HPDE6-E6E7 (cell line): ENCODE data around the gene TENT4B.
A peak's percentile ranks its signal among the peaks of the same experiment; 100 is the strongest.

ENCODE experiments used
- DNase-seq: peaks from one replicate; pipeline ENCODE4 v3.0.0; 2011; ENCODE audit warnings: missing footprints; ENCODE audit errors: extremely low spot score

Gene TENT4B

GRCh38 chr16:50256604-50257003 is 103.5 kb downstream of the TENT4B start:
- DNase-seq = no peak

- no peak for DNase-seq
These were observed 104.8 kb downstream of the TENT4B start for GRCh38 chr16:50257876-50258275.

DNA sequence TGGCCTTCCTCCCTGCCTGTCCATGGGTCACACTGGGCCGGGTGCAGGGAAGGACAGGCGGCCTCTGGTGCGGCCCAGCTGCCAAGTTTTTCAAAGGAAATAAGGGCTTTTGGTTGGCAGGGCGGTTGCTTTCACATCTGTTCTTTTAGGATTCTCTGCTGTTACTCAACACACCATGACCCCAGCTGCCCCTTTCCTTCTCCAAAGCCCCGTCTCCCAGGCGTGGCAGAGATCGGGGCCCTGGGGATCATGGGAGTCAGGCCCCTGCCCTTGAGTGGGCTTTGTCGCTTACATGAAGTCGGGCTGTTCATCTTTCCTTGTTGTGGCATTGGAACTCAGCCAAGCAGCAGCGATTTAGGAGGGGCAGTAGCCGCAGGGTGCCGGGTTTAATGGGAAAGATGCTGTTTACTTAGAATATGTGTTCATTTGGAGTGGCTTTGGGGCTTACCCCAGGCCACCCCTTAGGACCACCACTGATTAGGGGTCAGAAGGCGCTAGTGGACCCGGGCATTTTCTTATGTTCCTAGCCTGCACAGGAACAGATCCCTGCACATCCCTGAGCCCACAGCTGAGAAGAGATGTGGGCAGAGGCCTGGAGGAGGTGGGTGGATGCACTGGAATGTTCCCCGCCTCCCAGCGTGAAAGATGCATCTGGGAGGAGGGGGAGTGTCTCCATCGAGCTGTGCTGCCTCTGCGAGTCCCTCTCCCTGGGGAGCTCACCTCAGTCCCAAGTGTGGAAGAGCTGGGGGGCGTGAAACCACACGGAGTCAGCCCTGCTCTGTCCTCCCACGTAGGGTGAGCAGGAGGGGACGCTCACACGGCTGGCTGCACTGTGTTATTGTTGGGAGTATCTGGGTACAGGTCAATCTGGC is 106.5 kb downstream of the TENT4B start:
- DNase-seq = no peak

DNA sequence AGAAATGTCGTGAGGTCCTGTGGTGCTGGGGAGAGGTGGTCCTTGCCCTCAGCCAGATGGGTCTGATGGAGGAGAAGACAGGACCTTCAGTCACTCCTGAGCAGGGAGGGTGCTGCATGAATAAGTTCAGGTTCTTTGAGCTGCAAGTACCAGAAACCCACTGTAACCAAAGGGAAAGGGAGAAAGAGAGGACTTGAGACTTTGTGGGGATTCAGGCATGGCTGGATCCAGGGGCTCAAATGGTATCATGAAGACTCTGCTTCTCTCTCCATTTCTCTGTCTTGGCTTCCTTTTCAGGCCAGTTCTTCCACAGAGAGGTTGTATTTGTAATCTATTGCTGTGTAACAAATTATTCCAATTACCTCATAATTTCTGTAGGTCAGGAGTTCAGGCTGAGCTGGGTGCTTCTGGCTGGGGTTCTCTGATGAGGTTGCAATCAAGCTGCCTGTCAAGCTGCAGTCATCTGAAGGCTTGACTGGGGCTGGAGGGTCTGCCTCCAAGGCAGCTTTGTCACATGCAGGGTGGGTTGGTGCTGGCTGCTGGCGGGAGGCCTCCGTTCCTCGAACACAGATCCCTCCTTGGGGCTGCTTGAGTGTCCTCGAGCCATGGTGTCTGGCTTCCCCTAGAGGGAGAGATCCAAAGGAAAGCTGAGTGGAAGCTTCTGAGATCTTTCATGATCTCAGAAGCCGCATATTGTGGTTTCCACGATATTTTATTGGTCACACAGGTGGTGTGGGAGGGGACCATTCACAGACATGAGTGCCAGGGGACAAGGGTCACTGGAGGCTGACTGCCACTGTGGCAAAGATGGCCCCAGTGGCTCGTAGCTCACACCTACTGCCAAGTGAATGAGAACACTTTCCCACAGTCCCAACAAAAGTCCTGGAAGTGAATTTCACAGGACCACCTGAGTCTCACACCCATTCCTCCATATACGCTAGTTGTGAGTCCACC is 107.4 kb downstream of the TENT4B start:
- no peak for DNase-seq

DNA sequence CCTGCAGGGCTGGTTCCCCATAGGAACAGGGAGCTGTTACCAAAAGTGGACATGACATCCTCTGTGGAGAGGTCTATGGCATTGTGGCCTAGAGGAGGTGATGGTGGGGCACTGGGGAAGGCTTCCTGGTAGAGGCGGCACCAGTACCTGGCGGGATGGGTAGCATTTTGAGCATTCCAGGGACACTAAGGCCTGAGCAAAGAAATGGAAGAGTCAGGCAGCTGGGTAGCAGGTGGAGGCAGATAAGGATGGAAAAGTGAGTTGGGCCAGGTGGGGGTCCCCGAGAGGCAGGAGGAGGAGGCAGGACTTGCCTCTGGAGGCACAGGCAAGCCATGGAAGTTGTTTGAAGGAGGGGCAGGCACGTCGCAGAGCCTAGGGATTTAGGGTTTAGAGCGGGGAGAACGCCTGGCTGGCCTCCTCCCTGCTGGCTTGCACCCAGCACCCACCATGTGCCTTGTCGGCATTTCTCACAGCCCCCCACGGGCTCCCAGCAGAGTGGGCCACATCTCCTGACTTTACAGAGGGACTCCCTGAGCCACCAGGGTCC is 108.1 kb downstream of the TENT4B start:
- DNase-seq = no peak

DNA sequence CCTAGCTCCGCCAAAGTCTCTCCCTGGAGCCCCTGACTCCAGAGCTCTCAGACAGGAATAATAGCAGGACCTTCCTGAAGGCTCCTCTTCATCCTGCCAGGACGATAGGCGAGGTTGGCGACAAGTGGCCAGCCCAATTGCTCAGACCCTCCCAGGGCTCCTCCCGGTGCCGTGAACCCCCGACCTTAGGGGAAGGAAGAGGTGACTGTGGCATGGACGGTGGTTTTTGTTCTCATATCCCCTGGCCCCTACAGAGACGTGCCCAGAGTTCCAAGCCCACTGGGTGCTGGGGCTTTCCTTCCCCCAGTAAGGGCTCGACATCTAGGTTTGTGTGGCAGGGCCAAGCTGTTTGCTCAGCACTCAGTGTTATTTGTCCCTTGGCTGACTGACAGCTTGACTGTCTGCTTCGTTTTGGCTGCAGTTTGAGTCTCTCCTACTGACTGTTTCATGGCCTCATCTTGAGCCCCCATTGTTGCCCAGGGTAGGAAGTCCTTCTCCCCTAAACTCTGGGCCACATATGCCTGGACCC is 108.7 kb downstream of the TENT4B start:
- no peak for DNase-seq

DNA sequence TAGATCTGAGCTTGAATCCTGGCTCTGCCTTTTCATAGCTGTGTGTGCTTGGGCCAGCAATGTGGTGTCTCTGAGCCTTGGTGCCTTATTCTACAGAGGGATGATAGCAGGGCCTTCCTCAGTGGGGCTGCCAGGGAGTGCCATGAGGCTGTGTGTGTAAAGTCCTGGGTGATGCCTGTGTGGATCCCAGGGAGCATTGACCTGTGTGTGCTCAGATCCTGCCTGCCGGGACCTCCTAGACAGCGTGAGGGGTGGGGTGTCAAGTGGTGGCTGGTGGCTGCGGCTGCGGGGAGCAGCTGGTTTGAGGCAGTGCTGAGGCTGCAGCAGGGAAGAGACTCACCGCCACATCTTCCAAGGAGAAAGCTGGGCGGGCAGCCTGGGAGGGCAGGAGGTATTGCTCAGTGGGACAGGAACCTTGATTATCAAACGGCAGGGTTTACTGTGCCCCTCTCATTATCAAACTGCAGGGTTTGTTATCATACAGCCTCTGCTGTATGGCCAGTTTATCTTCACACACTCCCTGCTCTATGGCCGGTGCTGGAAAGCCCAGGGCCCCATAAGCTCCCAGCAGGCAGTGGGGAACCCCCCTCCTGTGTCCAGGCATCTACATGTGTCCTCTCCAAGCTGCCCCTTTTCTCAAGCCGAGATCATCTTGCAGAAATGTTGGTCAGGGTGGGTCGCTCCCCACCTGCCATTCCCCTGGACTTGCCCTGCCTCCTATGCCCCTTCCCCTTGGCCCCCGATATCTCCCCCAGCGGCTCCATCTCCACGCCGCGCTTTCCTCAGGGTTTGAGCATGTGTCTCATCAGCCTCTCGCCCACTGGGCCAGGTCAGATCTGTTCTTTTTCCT is 110.2 kb downstream of the TENT4B start:
- no peak for DNase-seq

- DNase-seq = no peak
These were observed 111.1 kb downstream of the TENT4B start for GRCh38 chr16:50263940-50264929.

- no peak for DNase-seq
These were observed 112.2 kb downstream of the TENT4B start for GRCh38 chr16:50265260-50265659.

- DNase-seq = no peak
These were observed 112.7 kb downstream of the TENT4B start for GRCh38 chr16:50265716-50266336.

GRCh38 chr16:50266337-50267091 is 113.4 kb downstream of the TENT4B start, which contains the start of gene ADCY7:
Gene ADCY7 (plus strand): TSS chr16:50266551. CDS start chr16:50288180, 21,629 bp downstream.
- peak; percentile 82 for DNase-seq

DNA sequence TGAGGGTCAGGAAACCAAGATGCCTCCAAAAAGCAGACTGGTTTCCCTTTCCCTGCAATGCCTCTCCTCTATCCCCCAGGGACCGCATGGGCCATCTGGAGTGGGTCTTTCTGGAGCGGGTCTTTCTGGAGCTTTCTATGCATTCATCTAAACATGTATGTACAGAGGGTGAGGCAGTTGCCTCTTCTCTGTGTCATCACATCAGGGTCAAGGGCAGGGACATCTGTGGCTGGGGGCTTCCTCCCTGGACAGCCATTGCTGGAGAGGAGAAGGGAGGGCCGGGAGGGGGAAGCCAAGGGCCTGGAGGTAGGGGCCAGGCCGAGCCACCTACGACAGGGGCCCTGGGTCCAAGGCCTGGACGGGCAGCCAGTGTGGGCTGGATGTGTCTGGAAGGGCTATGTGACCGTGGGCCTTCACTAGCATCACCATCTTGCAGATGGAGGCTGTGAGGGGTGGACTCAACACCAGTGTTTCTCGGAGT is 114.1 kb downstream of the TENT4B start:
- DNase-seq = no peak

GRCh38 chr16:50267651-50268050 is 114.5 kb downstream of the TENT4B start:
- DNase-seq = no peak

GRCh38 chr16:50268352-50268751 is 115.2 kb downstream of the TENT4B start:
- no peak for DNase-seq

- DNase-seq = no peak
These were observed 116.1 kb downstream of the TENT4B start for GRCh38 chr16:50269061-50269705.

DNA sequence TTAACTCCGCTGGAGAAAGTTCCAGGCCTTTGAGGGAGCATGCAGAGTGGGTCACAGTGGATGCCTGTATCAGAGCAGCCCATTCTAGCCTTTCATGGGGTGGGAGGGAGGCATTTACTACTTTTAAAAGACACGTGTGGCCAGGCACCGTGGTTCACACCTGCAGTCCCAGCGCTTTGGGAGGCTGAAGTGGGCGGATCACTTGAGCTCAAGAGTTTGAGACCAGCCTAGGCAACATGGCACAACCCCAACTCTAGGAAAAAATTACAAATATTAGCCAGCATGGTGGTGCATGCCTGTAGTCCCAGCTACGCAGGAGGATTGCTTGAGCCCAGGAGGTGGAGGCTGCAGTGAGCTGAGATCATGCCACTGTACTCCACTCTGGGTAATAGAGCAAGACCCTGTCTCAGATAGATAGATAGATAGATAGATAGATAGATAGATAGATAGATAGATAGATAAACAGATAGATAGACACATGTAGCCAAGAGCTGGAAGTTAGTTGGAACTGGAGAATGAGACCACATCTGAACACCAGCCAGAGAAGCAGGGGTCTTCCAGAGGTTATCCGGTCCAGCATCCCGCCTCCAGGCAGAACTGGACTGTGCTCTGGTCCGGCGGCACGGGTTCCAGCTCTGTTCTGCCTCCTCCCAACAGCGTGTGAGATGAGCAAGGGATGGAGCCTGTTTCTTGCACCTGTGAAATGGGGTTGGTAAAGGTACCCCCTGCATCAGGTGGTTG is 116.8 kb downstream of the TENT4B start:
- DNase-seq = no peak

DNA sequence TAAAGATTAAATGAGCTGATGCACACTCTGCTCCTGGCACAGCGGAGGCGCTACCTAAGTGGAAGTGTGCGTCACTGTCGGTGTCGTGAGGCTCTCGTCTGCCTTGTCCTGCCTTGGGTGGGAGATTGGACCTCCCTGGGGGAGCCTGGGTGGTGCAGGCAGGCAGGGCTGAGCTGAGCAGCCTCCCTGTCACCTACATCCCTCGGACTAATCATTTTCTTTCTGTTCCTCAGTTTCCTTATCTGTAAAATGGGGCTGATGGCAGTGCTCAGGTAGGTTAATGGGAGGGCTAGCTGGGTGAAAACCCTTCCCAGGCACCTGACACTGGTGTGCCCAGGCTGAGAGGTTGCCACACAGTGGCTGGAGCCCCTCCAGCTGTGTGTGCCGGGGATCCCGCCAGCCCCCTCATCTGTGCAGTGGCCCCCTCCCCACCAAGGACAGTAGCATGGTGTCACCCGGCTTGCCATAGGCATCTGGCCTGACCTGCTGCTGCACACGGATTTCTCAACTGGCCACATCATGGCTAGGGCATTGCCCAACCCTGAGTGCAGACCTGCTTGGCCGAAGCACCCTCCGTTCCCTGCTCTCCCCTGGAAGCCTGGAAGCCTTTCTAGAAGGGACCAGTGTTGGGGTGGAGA is 117.5 kb downstream of the TENT4B start:
- no peak for DNase-seq
